HEK293 (cell line): Measurements from ENCODE around the gene EEF2K.

ENCODE experiments used
- CTCF ChIA-PET: fragments of 350-600 bp; formaldehyde crosslinking; extraction: SDS; loops from one replicate; lab custom pipeline; 2021; ENCODE audit warnings: antibody characterized with exemption; lab: Yijun Ruan, JAX
- POLR2A ChIA-PET: fragments of 300-600 bp; formaldehyde crosslinking; extraction: SDS; loops from one replicate; lab custom pipeline; 2020; ENCODE audit warnings: antibody characterized with exemption, inconsistent platforms; lab: Yijun Ruan, JAX
- H3K27ac ChIP-seq: fragments of 200-500 bp; sonication (Bioruptor generic); 2 replicates; pipeline ENCODE4 v1.5.1; 2014; ENCODE audit warnings: low read depth, low read length, control low read depth, inconsistent platforms; ENCODE audit errors: extremely low read depth
- H3K36me3 ChIP-seq, 2 experiments: fragments of 200-500 bp in 1 of 2; sonication (Bioruptor generic) in 1 of 2; 1 replicate in 1 of 2; 2 replicates in 1 of 2; pipeline ENCODE4 v1.5.1; 2014 to 2017; ENCODE audit warnings: inconsistent platforms in 2 of 2, low read length in 2 of 2; ENCODE audit not compliant: control insufficient read depth in 2 of 2, insufficient read depth in 1 of 2
- H3K4me1 ChIP-seq: fragments of 200-500 bp; sonication (Bioruptor generic); 2 replicates; pipeline ENCODE4 v1.5.1; 2014; ENCODE audit warnings: mild to moderate bottlenecking, low read length, inconsistent platforms; ENCODE audit not compliant: control insufficient read depth, insufficient read depth
- H3K4me3 ChIP-seq: 2 replicates; pipeline ENCODE4 v1.5.1; 2011; ENCODE audit warnings: low read depth, mild to moderate bottlenecking, control low read depth, low read length, moderate library complexity
- H3K9me3 ChIP-seq: fragments of 200-500 bp; sonication (Bioruptor generic); 2 replicates; pipeline ENCODE4 v1.5.1; 2014; ENCODE audit warnings: low read depth, low read length, inconsistent platforms; ENCODE audit not compliant: control insufficient read depth, insufficient read depth
- GLI4 ChIP-seq: fragments of 450-650 bp; formaldehyde crosslinking; IDR thresholded peaks from 2 replicates; pipeline ENCODE4 v1.5.1; 2016; ENCODE audit warnings: missing biosample characterization, missing genetic modification characterization
- GLIS2 ChIP-seq: fragments of 450-650 bp; formaldehyde crosslinking; IDR thresholded peaks from 2 replicates; pipeline ENCODE4 v1.5.1; 2016; ENCODE audit warnings: missing biosample characterization, missing genetic modification characterization
- HOXA7 ChIP-seq: sonication (generic); formaldehyde crosslinking; IDR thresholded peaks from 2 replicates; pipeline ENCODE4 v1.8.1; 2022; ENCODE audit warnings: missing genetic modification reagents, borderline replicate concordance
- HOXC10 ChIP-seq: sonication (generic); formaldehyde crosslinking; IDR thresholded peaks from 2 replicates; pipeline ENCODE4 v1.8.1; 2023; ENCODE audit warnings: mild to moderate bottlenecking, missing genetic modification reagents
- KLF16 ChIP-seq: fragments of 450-650 bp; formaldehyde crosslinking; IDR thresholded peaks from 2 replicates; pipeline ENCODE4 v1.5.1; 2017; ENCODE audit warnings: missing biosample characterization, missing genetic modification characterization
- SP2 ChIP-seq: fragments of 450-650 bp; formaldehyde crosslinking; IDR thresholded peaks from 2 replicates; pipeline ENCODE4 v1.5.1; 2016; ENCODE audit warnings: missing biosample characterization, missing genetic modification characterization
- WT1 ChIP-seq: fragments of 450-650 bp; formaldehyde crosslinking; IDR thresholded peaks from 2 replicates; pipeline ENCODE4 v1.5.1; 2016; ENCODE audit warnings: missing biosample characterization, missing genetic modification characterization
- ZBTB20 ChIP-seq: fragments of 450-650 bp; formaldehyde crosslinking; IDR thresholded peaks from 2 replicates; pipeline ENCODE4 v1.5.1; 2016; ENCODE audit warnings: missing biosample characterization, missing genetic modification characterization
- ZBTB21 ChIP-seq: fragments of 450-650 bp; formaldehyde crosslinking; IDR thresholded peaks from 2 replicates; pipeline ENCODE4 v1.5.1; 2017; ENCODE audit warnings: missing biosample characterization, missing genetic modification characterization
- ZBTB7A ChIP-seq: fragments of 450-650 bp; formaldehyde crosslinking; IDR thresholded peaks from 2 replicates; pipeline ENCODE4 v1.5.1; 2016; ENCODE audit warnings: low read depth, missing biosample characterization, missing genetic modification characterization
- ZIC2 ChIP-seq: fragments of 450-650 bp; formaldehyde crosslinking; IDR thresholded peaks from 2 replicates; pipeline ENCODE4 v1.5.1; 2016; ENCODE audit warnings: missing biosample characterization, missing genetic modification characterization
- ZNF112 ChIP-seq: fragments of 450-650 bp; formaldehyde crosslinking; IDR thresholded peaks from 2 replicates; pipeline ENCODE4 v1.5.0; 2017; ENCODE audit warnings: missing biosample characterization, missing genetic modification characterization
- ZNF311 ChIP-seq: fragments of 450-650 bp; formaldehyde crosslinking; IDR thresholded peaks from 2 replicates; pipeline ENCODE4 v1.5.1; 2017; ENCODE audit warnings: missing biosample characterization, missing genetic modification characterization, borderline replicate concordance
- ZNF335 ChIP-seq: fragments of 450-650 bp; formaldehyde crosslinking; conservative IDR thresholded peaks from 2 replicates; pipeline ENCODE4 v1.5.1; 2016; ENCODE audit warnings: missing biosample characterization, missing genetic modification characterization
- ZNF426 ChIP-seq: fragments of 450-650 bp; formaldehyde crosslinking; IDR thresholded peaks from 2 replicates; pipeline ENCODE4 v1.5.1; 2017; ENCODE audit warnings: missing biosample characterization, missing genetic modification characterization, mild to moderate bottlenecking, inconsistent platforms, moderate library complexity
- ZNF664 ChIP-seq: fragments of 450-650 bp; formaldehyde crosslinking; IDR thresholded peaks from 2 replicates; pipeline ENCODE4 v1.5.1; 2016; ENCODE audit warnings: missing biosample characterization, missing genetic modification characterization
- ZNF76 ChIP-seq: fragments of 450-650 bp; formaldehyde crosslinking; IDR thresholded peaks from 2 replicates; pipeline ENCODE4; 2016; ENCODE audit warnings: low read depth, missing biosample characterization, missing genetic modification characterization, borderline replicate concordance
- ZNF777 ChIP-seq: fragments of 450-650 bp; formaldehyde crosslinking; IDR thresholded peaks from 2 replicates; pipeline ENCODE4 v1.5.1; 2017; ENCODE audit warnings: missing biosample characterization, missing genetic modification characterization, borderline replicate concordance
- ZSCAN16 ChIP-seq: fragments of 450-650 bp; formaldehyde crosslinking; IDR thresholded peaks from 2 replicates; pipeline ENCODE4 v1.5.1; 2016; ENCODE audit warnings: missing biosample characterization, missing genetic modification characterization
- TF ChIP-seq, protein P1 (sequence below): fragments of 450-650 bp; formaldehyde crosslinking; IDR thresholded peaks from 2 replicates; pipeline ENCODE4 v1.5.1; 2016; ENCODE audit warnings: missing biosample characterization, missing genetic modification characterization
- TF ChIP-seq, protein P2 (sequence below): fragments of 450-650 bp; formaldehyde crosslinking; IDR thresholded peaks from 2 replicates; pipeline ENCODE4; 2016; ENCODE audit warnings: missing biosample characterization, missing genetic modification characterization
- TF ChIP-seq, protein P3 (sequence below): fragments of 450-650 bp; formaldehyde crosslinking; IDR thresholded peaks from 2 replicates; pipeline ENCODE4 v1.5.1; 2016; ENCODE audit warnings: missing biosample characterization, missing genetic modification characterization

EEF2K gene

DNA sequence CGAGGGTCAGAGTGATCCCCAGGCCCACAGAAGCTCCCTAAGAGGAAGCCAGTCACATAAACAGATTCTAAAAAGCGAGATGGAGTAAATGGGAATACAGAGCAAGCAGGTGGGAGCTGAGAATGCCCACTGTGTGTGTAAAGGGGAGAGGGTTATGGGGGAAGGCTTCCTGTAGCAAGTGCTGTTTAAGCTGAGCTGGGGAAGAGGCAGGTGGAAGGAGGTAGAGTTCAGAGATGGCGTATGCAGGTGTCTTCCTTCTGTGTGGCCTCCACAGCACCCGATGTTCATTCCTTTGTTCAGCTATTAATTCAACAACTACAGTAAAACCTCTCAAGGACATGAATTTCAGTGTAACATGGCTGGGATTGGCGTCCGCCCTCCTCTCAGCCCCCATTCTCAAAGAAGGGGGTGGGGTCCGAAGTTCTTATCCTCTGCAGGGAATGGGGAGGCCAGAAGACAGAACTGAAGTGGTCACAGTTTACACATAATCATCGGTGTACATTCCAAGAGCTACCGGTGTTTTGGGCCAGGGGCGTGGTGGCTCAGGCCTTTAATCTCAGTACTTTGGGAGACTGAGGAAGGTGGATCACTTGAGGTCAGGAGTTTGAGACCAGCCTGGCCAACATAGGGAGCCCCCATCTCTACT lies 1.8 kb downstream of the EEF2K start (continued):
- TF ChIP-seq ZNF664 (tag by site-specific recombination) (no peak), HOXA7 (CRISPR knock-in tag) (no peak), ZNF76 (tag by site-specific recombination) (no peak), ZIC2 (tag by site-specific recombination) (no peak), ZBTB20 (no peak), ZSCAN16 (tag by site-specific recombination) (no peak), GLI4 (tag by site-specific recombination) (no peak), SP2 (no peak), ZNF777 (tag by site-specific recombination) (no peak)
- TF ChIP-seq, protein P1, sequence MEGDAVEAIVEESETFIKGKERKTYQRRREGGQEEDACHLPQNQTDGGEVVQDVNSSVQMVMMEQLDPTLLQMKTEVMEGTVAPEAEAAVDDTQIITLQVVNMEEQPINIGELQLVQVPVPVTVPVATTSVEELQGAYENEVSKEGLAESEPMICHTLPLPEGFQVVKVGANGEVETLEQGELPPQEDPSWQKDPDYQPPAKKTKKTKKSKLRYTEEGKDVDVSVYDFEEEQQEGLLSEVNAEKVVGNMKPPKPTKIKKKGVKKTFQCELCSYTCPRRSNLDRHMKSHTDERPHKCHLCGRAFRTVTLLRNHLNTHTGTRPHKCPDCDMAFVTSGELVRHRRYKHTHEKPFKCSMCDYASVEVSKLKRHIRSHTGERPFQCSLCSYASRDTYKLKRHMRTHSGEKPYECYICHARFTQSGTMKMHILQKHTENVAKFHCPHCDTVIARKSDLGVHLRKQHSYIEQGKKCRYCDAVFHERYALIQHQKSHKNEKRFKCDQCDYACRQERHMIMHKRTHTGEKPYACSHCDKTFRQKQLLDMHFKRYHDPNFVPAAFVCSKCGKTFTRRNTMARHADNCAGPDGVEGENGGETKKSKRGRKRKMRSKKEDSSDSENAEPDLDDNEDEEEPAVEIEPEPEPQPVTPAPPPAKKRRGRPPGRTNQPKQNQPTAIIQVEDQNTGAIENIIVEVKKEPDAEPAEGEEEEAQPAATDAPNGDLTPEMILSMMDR (tag by site-specific recombination), result no peak

DNA sequence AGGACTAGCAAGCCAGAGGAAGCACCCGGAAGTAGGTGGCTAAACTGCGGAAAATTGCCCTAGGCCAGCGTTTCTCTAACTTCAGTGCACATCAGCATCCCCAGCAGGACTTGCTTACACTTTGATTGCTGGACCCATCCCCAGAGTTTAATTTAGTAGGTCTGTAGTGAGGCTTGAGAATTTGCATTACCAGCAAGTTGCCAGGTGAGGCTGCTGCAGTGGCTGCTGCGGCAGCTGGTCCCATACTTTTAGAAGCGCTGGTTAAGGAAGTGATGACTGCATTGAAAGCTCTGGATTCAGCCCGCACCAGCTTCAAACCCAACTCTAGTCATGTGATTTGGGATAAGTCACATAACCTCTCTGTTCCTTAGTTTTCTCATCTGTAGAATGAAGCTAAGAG lies 4.2 kb downstream of the EEF2K start:
- H3K9me3 ChIP-seq, result no peaks in the 10 kb centered on the region
- no peak overlapping the region for H3K27ac ChIP-seq
- ChIA-PET POLR2A (interaction anchor here (0.7 kb wide), 1 partner anchor 22 kb away, joined by 3 read pairs; no protein-coding TSS in a partner anchor), CTCF (no interaction called here)
- H3K4me3 ChIP-seq, result no peak overlapping the region
- peaks cover 0 to 8% of the 10 kb centered on the region in 2 experiments; a peak in 1 of 3 replicates for H3K36me3 ChIP-seq
- H3K4me1 ChIP-seq, result peaks cover 4% of the 10 kb centered on the region; the same call in 1 of the 2 replicates
- TF ChIP-seq KLF16 (tag by site-specific recombination) (no peak), HOXC10 (CRISPR knock-in tag) (no peak), ZNF426 (tag by site-specific recombination) (no peak), ZBTB21 (tag by site-specific recombination) (no peak), GLIS2 (tag by site-specific recombination) (no peak), ZNF335 (no peak), ZNF311 (tag by site-specific recombination) (no peak), ZBTB7A (tag by site-specific recombination) (no peak), ZNF112 (tag by site-specific recombination) (no peak), WT1 (tag by site-specific recombination) (no peak)
- TF ChIP-seq, protein P2, sequence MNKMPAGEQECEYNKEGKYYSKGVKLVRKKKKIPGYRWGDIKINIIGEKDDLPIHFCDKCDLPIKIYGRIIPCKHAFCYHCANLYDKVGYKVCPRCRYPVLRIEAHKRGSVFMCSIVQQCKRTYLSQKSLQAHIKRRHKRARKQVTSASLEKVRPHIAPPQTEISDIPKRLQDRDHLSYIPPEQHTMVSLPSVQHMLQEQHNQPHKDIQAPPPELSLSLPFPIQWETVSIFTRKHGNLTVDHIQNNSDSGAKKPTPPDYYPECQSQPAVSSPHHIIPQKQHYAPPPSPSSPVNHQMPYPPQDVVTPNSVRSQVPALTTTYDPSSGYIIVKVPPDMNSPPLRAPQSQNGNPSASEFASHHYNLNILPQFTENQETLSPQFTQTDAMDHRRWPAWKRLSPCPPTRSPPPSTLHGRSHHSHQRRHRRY, result no peak
- TF ChIP-seq, protein P3, sequence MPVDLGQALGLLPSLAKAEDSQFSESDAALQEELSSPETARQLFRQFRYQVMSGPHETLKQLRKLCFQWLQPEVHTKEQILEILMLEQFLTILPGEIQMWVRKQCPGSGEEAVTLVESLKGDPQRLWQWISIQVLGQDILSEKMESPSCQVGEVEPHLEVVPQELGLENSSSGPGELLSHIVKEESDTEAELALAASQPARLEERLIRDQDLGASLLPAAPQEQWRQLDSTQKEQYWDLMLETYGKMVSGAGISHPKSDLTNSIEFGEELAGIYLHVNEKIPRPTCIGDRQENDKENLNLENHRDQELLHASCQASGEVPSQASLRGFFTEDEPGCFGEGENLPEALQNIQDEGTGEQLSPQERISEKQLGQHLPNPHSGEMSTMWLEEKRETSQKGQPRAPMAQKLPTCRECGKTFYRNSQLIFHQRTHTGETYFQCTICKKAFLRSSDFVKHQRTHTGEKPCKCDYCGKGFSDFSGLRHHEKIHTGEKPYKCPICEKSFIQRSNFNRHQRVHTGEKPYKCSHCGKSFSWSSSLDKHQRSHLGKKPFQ (tag by site-specific recombination), result no peak
